ENCODE measurements around the gene RPL9. TPM values are rescaled to one million over a fixed set of nuclear protein-coding genes. Genes with fewer than 3 reads are reported as not detected.

RPL9 gene
- total and polyA plus RNA-seq, 2 of the 8 experiments (the other 6 are each of a cell fraction or from before 2014, with no cell fraction given) = 1,161 to 1,184 TPM

DNA sequence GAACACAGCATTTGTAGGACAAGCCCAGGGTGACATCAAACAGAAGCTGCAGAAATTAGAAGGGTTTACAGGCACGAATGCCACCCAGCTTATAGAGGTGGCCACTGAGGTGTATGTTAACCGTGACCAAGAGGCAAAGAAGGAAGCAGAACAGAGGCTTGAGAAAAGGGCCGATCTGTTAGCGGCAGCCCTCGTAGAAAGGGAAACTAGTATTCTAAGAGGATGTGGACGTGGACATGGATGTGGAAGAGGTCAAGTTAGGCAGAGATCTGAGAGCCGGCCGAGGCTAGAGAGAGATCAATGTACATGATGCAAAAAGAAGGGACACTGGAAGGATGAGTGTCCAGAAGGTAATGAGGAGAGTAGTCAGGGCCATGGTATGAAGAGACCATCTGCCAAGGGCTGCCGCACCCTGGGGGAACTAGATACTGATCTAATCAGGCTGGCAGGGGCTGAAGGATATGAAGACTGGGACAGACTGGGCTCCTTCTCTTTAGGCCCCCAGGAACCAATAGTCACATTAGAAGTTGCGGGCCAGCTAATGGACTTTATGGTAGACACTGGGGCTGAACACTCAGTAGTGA lies 27.6 kb upstream of the RPL9 start:
- Histone ChIP-seq H2BK15ac (ENCODE audit: low read length) (no peak overlapping the region), H3K9ac (replicated peaks in 1 of 4; ENCODE audit: extremely low read depth in 1 of 4, low read depth in 3 of 4, low read length in 3 of 4) (no peak overlapping the region), H3K4me1 (replicated peaks in 1 of 4; ENCODE audit: control insufficient read depth in 3 of 4, insufficient read depth in 4 of 4, low read length in 3 of 4) (no peaks in the 10 kb centered on the region), H4K20me1 (replicated peaks in 1 of 2; ENCODE audit: control insufficient read depth in 1 of 2, insufficient read depth in 2 of 2, low read length in 2 of 2) (no peaks in the 10 kb centered on the region), H3K4me3 (ENCODE audit: extremely low read depth in 1 of 4, insufficient read depth in 2 of 4, low read depth in 3 of 4, low read length in 4 of 4) (no peak overlapping the region), H2AFZ (ENCODE audit: low read length) (no peak overlapping the region), H3K14ac (ENCODE audit: insufficient read length) (no peak overlapping the region), H3K27ac (ENCODE audit: low read depth, low read length) (no peak overlapping the region), H3K23ac (ENCODE audit: insufficient read length) (no peak overlapping the region), H3K56ac (replicated peaks; ENCODE audit: insufficient read length, low read depth, low read length) (no peak overlapping the region), H3K27me3 (replicated peaks in 1 of 4; ENCODE audit: control insufficient read depth in 3 of 4, extremely low read depth in 1 of 4, insufficient read depth in 3 of 4, low read length in 3 of 4) (no peaks in the 10 kb centered on the region), H3K36me3 (ENCODE audit: control insufficient read depth in 2 of 4, insufficient read depth in 4 of 4, low read length in 3 of 4) (no peaks in the 10 kb centered on the region), H4K8ac (ENCODE audit: extremely low read depth, insufficient read depth, low read length) (no peak overlapping the region), H2BK20ac (ENCODE audit: low read length) (no peak overlapping the region), H2BK5ac (ENCODE audit: low read depth, low read length) (no peak overlapping the region), H4K91ac (replicated peaks; ENCODE audit: insufficient read length, low read length) (no peak overlapping the region), H3K79me2 (ENCODE audit: control insufficient read depth in 1 of 2, insufficient read depth in 2 of 2, low read length in 2 of 2) (no peaks in the 10 kb centered on the region), H3K4ac (replicated peaks; ENCODE audit: insufficient read length, low read depth, low read length) (no peak overlapping the region), H4K5ac (ENCODE audit: insufficient read length, low read depth, low read length) (no peak overlapping the region), H3K9me3 (ENCODE audit: insufficient read depth in 2 of 2, low read depth in 1 of 2, low read length in 1 of 2) (0 out of 4 replicates have a peak, but pooled peaks cover 0 to 2% of the 10 kb centered on the region in 2 experiments), H2BK12ac (ENCODE audit: low read depth, low read length) (no peak overlapping the region), H3K4me2 (ENCODE audit: insufficient read depth in 1 of 2, low read depth in 2 of 2, low read length in 2 of 2) (no peak overlapping the region), H3K18ac (ENCODE audit: extremely low read depth, low read length) (no peak overlapping the region), H2BK120ac (replicated peaks; ENCODE audit: low read depth, low read length) (no peak overlapping the region), H3K79me1 (ENCODE audit: low read depth, low read length) (no peaks in the 10 kb centered on the region), H3K23me2 (ENCODE audit: low read depth, low read length) (0 out of 2 replicates have a peak, but pooled peaks cover 1% of the 10 kb centered on the region), H2AK5ac (ENCODE audit: low read depth, low read length) (no peak overlapping the region)
- no peak for DNase-seq (ENCODE audit: low read depth in 1 of 2, low spot score in 2 of 2)
- POLR2A ChIA-PET (ENCODE audit: partially characterized antibody) = no interaction called here
- WGBS, 2 experiments (ENCODE audit: extremely low coverage in 1 of 2, insufficient coverage in 1 of 2, insufficient read length in 1 of 2, insufficient replicate concordance in 2 of 2, low coverage in 1 of 2, low lambda C conversion rate in 2 of 2, missing lambda C conversion rate in 1 of 2) = 79% methylated on average over 10 of the region's 10 CpGs; no CpG with 5 or more reads in 1 of the 2 experiments
- CTCF ChIA-PET (ENCODE audit: partially characterized antibody) = interaction anchor here (2.6 kb wide), 1 partner anchor 17 kb away, joined by 11 read pairs; no protein-coding TSS in a partner anchor
- no peak for FAIRE-seq
- no peak for TF ChIP-seq SIN3A (conservative IDR thresholded peaks at IDR 0.05 in 1 of 2, IDR thresholded peaks at IDR 0.05 in 1 of 2; ENCODE audit: low read depth in 1 of 2, low read length in 2 of 2)
- TF ChIP-seq FOSL1 (IDR thresholded peaks at IDR 0.05; ENCODE audit: insufficient read depth, low read depth, low read length) = no peak
- no peak for TF ChIP-seq POU5F1 (IDR thresholded peaks at IDR 0.05; ENCODE audit: low read depth, low read length)
- TF ChIP-seq BRCA1 (IDR thresholded peaks at IDR 0.05; ENCODE audit: low read depth, low read length) = no peak
- no peak for TF ChIP-seq CEBPB (IDR thresholded peaks at IDR 0.05; ENCODE audit: low read depth, low read length)
- no peak for TF ChIP-seq JUND (IDR thresholded peaks at IDR 0.05; ENCODE audit: low read length)
- TF ChIP-seq CBX8 (IDR thresholded peaks at IDR 0.05; ENCODE audit: borderline replicate concordance, low read depth, low read length) = no peak
- no peak for TF ChIP-seq TCF12 (IDR thresholded peaks at IDR 0.05; ENCODE audit: low read depth, low read length)
- no peak for TF ChIP-seq ASH2L (IDR thresholded peaks at IDR 0.05; ENCODE audit: low read length)
- TF ChIP-seq CTCF (IDR thresholded peaks at IDR 0.05; ENCODE audit: control extremely low read depth in 1 of 3, insufficient read depth in 1 of 3, low read depth in 1 of 3, low read length in 3 of 3) = no peak
- no peak for TF ChIP-seq GTF2F1 (IDR thresholded peaks at IDR 0.05; ENCODE audit: borderline replicate concordance, low read depth, low read length)
- no peak for TF ChIP-seq JUN (IDR thresholded peaks at IDR 0.05; ENCODE audit: low read depth, low read length)

Measured in H1 (cell line).